ENCODE data around the gene HOXA6. TPM values are rescaled to one million over a fixed set of nuclear protein-coding genes. Genes with fewer than 3 reads are reported as not detected.

The HOXA6 gene
- total and polyA plus RNA-seq, 2 of the 4 experiments (the other 2 are of a cell fraction): 1.4 to 1.8 TPM

- Histone ChIP-seq H3K4me2 (ENCODE audit: low read depth, low read length) (no peak overlapping the region), H3K4me1 (ENCODE audit: control insufficient read depth, insufficient read depth, low read length) (no peaks in the 10 kb centered on the region)
Observed at GRCh38 chr7:27172315-27172774, 24.8 kb upstream of the HOXA6 start.

More at GRCh38 chr7:27172315-27172774, 24.8 kb upstream of the HOXA6 start:
- Histone ChIP-seq H3K14ac (replicated peaks; ENCODE audit: low read depth, low read length) (no peak overlapping the region), H3K4me3 (ENCODE audit: insufficient read depth, low read depth, low read length) (no peak overlapping the region), H4K8ac (ENCODE audit: low read depth in 2 of 2, low read length in 2 of 2) (no peak overlapping the region), H2BK5ac (ENCODE audit: low read depth, low read length, poor library complexity, severe bottlenecking) (no peak overlapping the region), H2BK15ac (ENCODE audit: low read depth, low read length) (no peak overlapping the region), H3K79me1 (ENCODE audit: low read depth in 1 of 2, low read length in 2 of 2) (no peaks in the 10 kb centered on the region), H4K20me1 (ENCODE audit: insufficient read depth, low read length) (peaks cover 19% of the 10 kb centered on the region; the same call in 1 of the 2 replicates), H2AK5ac (ENCODE audit: low read depth, low read length) (no peak overlapping the region), H4K5ac (ENCODE audit: low read depth, low read length) (no peak overlapping the region), H3K9me3 (ENCODE audit: control insufficient read depth, insufficient read depth, low read length) (peaks cover 18% of the 10 kb centered on the region), H3K18ac (ENCODE audit: low read depth, low read length) (no peak overlapping the region), H2BK20ac (ENCODE audit: low read depth, low read length) (no peak overlapping the region), H2BK120ac (ENCODE audit: low read depth, low read length) (no peak overlapping the region), H3K9ac (ENCODE audit: low read depth, low read length) (no peak overlapping the region), H3K23ac (ENCODE audit: low read depth, low read length) (no peak overlapping the region), H3K56ac (ENCODE audit: extremely low read depth, insufficient read depth, low read length) (no peak overlapping the region), H3K36me3 (ENCODE audit: control insufficient read depth, insufficient read depth, low read length) (no peaks in the 10 kb centered on the region), H3K27ac (ENCODE audit: insufficient read depth, low read length) (no peak overlapping the region), H3K9me1 (ENCODE audit: insufficient read depth, low read length) (no peaks in the 10 kb centered on the region), H3K27me3 (ENCODE audit: control insufficient read depth, insufficient read depth, low read length) (peaks cover 93% of the 10 kb centered on the region), H4K91ac (ENCODE audit: insufficient read depth, low read depth, low read length) (no peak overlapping the region), H2AFZ (replicated peaks; ENCODE audit: low read length, poor library complexity) (no peak overlapping the region), H3K4ac (ENCODE audit: low read depth, low read length) (no peak overlapping the region), H2AK9ac (replicated peaks; ENCODE audit: low read depth, low read length, poor library complexity) (no peak overlapping the region)
- no peak for ATAC-seq (ENCODE audit: low read depth)
- no TSS peak for BruUV-seq (replicated peaks)
- CTCF ChIA-PET: no interaction called here
- DNase-seq: no peak
- TF ChIP-seq, protein P1, sequence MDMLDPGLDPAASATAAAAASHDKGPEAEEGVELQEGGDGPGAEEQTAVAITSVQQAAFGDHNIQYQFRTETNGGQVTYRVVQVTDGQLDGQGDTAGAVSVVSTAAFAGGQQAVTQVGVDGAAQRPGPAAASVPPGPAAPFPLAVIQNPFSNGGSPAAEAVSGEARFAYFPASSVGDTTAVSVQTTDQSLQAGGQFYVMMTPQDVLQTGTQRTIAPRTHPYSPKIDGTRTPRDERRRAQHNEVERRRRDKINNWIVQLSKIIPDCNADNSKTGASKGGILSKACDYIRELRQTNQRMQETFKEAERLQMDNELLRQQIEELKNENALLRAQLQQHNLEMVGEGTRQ (IDR thresholded peaks at IDR 0.05; ENCODE audit: low read depth, low read length): no peak
- TF ChIP-seq FOS (IDR thresholded peaks at IDR 0.05; ENCODE audit: low read depth, low read length): no peak
- TF ChIP-seq MAZ (IDR thresholded peaks at IDR 0.05; ENCODE audit: borderline replicate concordance, low read depth, low read length): no peak
- no peak for TF ChIP-seq RFX5 (IDR thresholded peaks at IDR 0.05; ENCODE audit: low read depth, low read length)
- no peak for TF ChIP-seq MAFK (IDR thresholded peaks at IDR 0.05; ENCODE audit: low read depth, low read length)
- intact Hi-C loops (cut with micrococcal nuclease): no loop called here
- dilution Hi-C loops (cut with HindIII; ENCODE audit: low sequenced_read_pairs, unreplicated experiment): no loop called here
- POLR2A ChIA-PET (ENCODE audit: unreplicated experiment): no interaction called here
- in situ Hi-C loops (cut with MboI; ENCODE audit: low sequenced_read_pairs): no loop called here
- WGBS, 2 experiments (ENCODE audit: extremely low coverage in 2 of 2, insufficient read length in 1 of 2): 47% methylated on average over 2 of the region's 10 CpGs; no CpG with 5 or more reads in 1 of the 2 experiments
